ENCODE data around the gene DCLK2. TPM values are rescaled to one million over a fixed set of nuclear protein-coding genes. Genes with fewer than 3 reads are reported as not detected.

The DCLK2 gene
- total RNA-seq, 1 donor from 2014 or later, result 34.2 TPM

- no peak for TF ChIP-seq CTCF (IDR thresholded peaks at IDR 0.05)
- intact Hi-C loops (cut with DNase I), result loop anchor here (10.0 kb wide), 1 partner anchor 212 kb away; no protein-coding TSS in a partner anchor
Measured at GRCh38 chr4:150302553-150302952, 224.3 kb downstream of the DCLK2 start.

GRCh38 chr4:150305995-150306394 lies 227.8 kb downstream of the DCLK2 start:
- Histone ChIP-seq H3K36me3 (no peaks in the 10 kb centered on the region), H3K9me3 (no peaks in the 10 kb centered on the region), H3K27me3 (no peaks in the 10 kb centered on the region), H3K4me3 (no peak overlapping the region), H3K27ac (peak overlapping the region; percentile 8 to 22), H3K4me1 (peaks cover 0 to 9% of the 10 kb centered on the region in 2 donors)
- no peak for TF ChIP-seq CTCF (IDR thresholded peaks at IDR 0.05)
- intact Hi-C loops (cut with DNase I), result loop anchor here (10.0 kb wide), 1 partner anchor 209 kb away; no protein-coding TSS in a partner anchor
- no peak for DNase-seq (ENCODE audit: low spot score in 2 of 2)

More at GRCh38 chr4:150302553-150302952, 224.3 kb downstream of the DCLK2 start:
- no peaks in the 10 kb centered on the region for H3K9me3 ChIP-seq
- H3K27ac ChIP-seq, result no peak overlapping the region
- H3K4me1 ChIP-seq, result no peaks in the 10 kb centered on the region
- no peaks in the 10 kb centered on the region for H3K27me3 ChIP-seq
- peak in 1 of 2 donors; percentile 76 for DNase-seq (ENCODE audit: low spot score in 2 of 2)
- H3K4me3 ChIP-seq, result no peak overlapping the region
- no peaks in the 10 kb centered on the region for H3K36me3 ChIP-seq

- H3K27me3 ChIP-seq, result no peaks in the 10 kb centered on the region
- H3K36me3 ChIP-seq, result no peaks in the 10 kb centered on the region
- H3K9me3 ChIP-seq, result no peaks in the 10 kb centered on the region
- H3K4me1 ChIP-seq, result peaks cover 0 to 9% of the 10 kb centered on the region in 2 donors
- intact Hi-C loops (cut with DNase I), result loop anchor here (10.0 kb wide), 1 partner anchor 208 kb away; no protein-coding TSS in a partner anchor
- no peak overlapping the region for H3K4me3 ChIP-seq
- no peak overlapping the region for H3K27ac ChIP-seq
- no peak for DNase-seq (ENCODE audit: low spot score in 2 of 2)
- TF ChIP-seq CTCF (IDR thresholded peaks at IDR 0.05), result no peak
Measured at GRCh38 chr4:150306719-150307118, 228.5 kb downstream of the DCLK2 start.
